Neural progenitor cell (in vitro differentiated cells): ENCODE data around the gene ENO3. TPM values are rescaled to one million over a fixed set of nuclear protein-coding genes. Genes with fewer than 3 reads are reported as not detected.

Experiments
- DNase-seq: peaks from one replicate; pipeline ENCODE4 v3.0.0-alpha.2; 2016; ENCODE audit warnings: low spot score
- H2AFZ ChIP-seq: fragments of 200-600 bp; sonication (generic); replicated peaks from 2 replicates; pipeline ENCODE4 v1.6.1; 2016; ENCODE audit warnings: antibody characterized with exemption
- H3F3A ChIP-seq: fragments of 200-600 bp; sonication (generic); 2 replicates; pipeline ENCODE4 v1.6.1; 2016; ENCODE audit warnings: antibody characterized with exemption, low read depth
- H3K27ac ChIP-seq: fragments of 200-600 bp; sonication (generic); 2 replicates; pipeline ENCODE4 v1.5.1; 2016; ENCODE audit warnings: mild to moderate bottlenecking
- H3K27me3 ChIP-seq: fragments of 200-600 bp; sonication (generic); 2 replicates; pipeline ENCODE4 v1.6.1; 2016; ENCODE audit warnings: mild to moderate bottlenecking, moderate library complexity
- H3K36me3 ChIP-seq: fragments of 200-600 bp; sonication (generic); 2 replicates; pipeline ENCODE4 v1.5.1; 2016
- H3K4me1 ChIP-seq: fragments of 200-600 bp; sonication (generic); 2 replicates; pipeline ENCODE4 v1.6.1; 2016; ENCODE audit warnings: mixed run types
- H3K4me2 ChIP-seq: fragments of 200-600 bp; sonication (generic); 2 replicates; pipeline ENCODE4 v1.6.1; 2016
- H3K4me3 ChIP-seq: fragments of 200-600 bp; sonication (generic); 2 replicates; pipeline ENCODE4 v1.5.1; 2016
- H3K79me2 ChIP-seq: fragments of 200-600 bp; sonication (generic); 2 replicates; pipeline ENCODE4 v1.6.1; 2016; ENCODE audit warnings: low read depth
- H3K9ac ChIP-seq: fragments of 200-600 bp; sonication (generic); 2 replicates; pipeline ENCODE4 v1.6.1; 2016
- H3K9me3 ChIP-seq: fragments of 200-600 bp; sonication (generic); 2 replicates; pipeline ENCODE4 v1.5.1; 2016; ENCODE audit warnings: low read depth
- H4K20me1 ChIP-seq: fragments of 200-600 bp; sonication (generic); 2 replicates; pipeline ENCODE4 v1.6.1; 2016; ENCODE audit warnings: low read depth
- H3K27ac Mint-ChIP-seq: 3 replicates; pipeline ENCODE4 v1.8.0; 2021; ENCODE audit warnings: mixed read lengths
- H3K27me3 Mint-ChIP-seq: 2 replicates; pipeline ENCODE4 v1.8.0; 2022; ENCODE audit warnings: low read depth, mild to moderate bottlenecking, inconsistent platforms, moderate library complexity, mixed read lengths; ENCODE audit not compliant: insufficient read depth
- H3K36me3 Mint-ChIP-seq: 3 replicates; pipeline ENCODE4 v1.8.0; 2021; ENCODE audit warnings: mixed read lengths
- H3K4me1 Mint-ChIP-seq: 3 replicates; pipeline ENCODE4 v1.8.0; 2021; ENCODE audit warnings: mixed read lengths
- H3K4me3 Mint-ChIP-seq: 3 replicates; pipeline ENCODE4 v1.8.0; 2021; ENCODE audit warnings: mild to moderate bottlenecking, moderate library complexity, mixed read lengths
- H3K9me3 Mint-ChIP-seq: 3 replicates; pipeline ENCODE4 v1.8.0; 2020; ENCODE audit warnings: mixed read lengths
- CTCF ChIP-seq: fragments of 200-600 bp; sonication (generic); IDR thresholded peaks from 2 replicates; pipeline ENCODE4 v1.5.1; 2017; ENCODE audit warnings: antibody characterized with exemption, mild to moderate bottlenecking
- EZH2 ChIP-seq: fragments of 200-600 bp; sonication (generic); IDR thresholded peaks from 2 replicates; pipeline ENCODE4 v1.6.1; 2017; ENCODE audit warnings: antibody characterized with exemption, mild to moderate bottlenecking, moderate library complexity
- EZH2phosphoT487 ChIP-seq: fragments of 200-600 bp; sonication (generic); IDR thresholded peaks from 2 replicates; pipeline ENCODE4 v1.6.1; 2017; ENCODE audit warnings: antibody characterized with exemption
- total RNA-seq: library from RNA; depleted of rRNA; stranded (reverse); fragments of >200 nt; gene quantifications from 2 replicates; pipeline ENCODE4 v1.2.3, GENCODE V29; 2015; ENCODE audit warnings: low replicate concordance

ENO3 gene
- total RNA-seq, 1 donor from 2014 or later = 20.8 TPM

GRCh38 chr17:4931963-4932362 is 19.0 kb upstream of the ENO3 start, which contains the start of gene GP1BA:
Gene GP1BA, plus strand, starts transcription at chr17:4932277. Its CDS starts 328 bp downstream, at chr17:4932605.
- no peak for TF ChIP-seq CTCF
- TF ChIP-seq EZH2 = no peak
- TF ChIP-seq EZH2phosphoT487 = no peak
- peak within 1 kb of the TSS; percentile 0 for H3K4me3 Mint-ChIP-seq
- no peaks in the 10 kb centered on the region for H3K36me3 ChIP-seq
- no peak within 1 kb of the TSS for H3K27ac ChIP-seq
- H3K27me3 ChIP-seq = no peaks in the 10 kb centered on the region
- H4K20me1 ChIP-seq = no peaks in the 10 kb centered on the region
- no peaks in the 10 kb centered on the region for H3K9me3 ChIP-seq
- H3K4me1 Mint-ChIP-seq = peaks cover 2% of the 10 kb centered on the region
- H3K9ac ChIP-seq = no peak within 1 kb of the TSS
- peaks cover 22% of the 10 kb centered on the region for H3K36me3 Mint-ChIP-seq
- no peaks in the 10 kb centered on the region for H3K79me2 ChIP-seq
- peaks cover 3% of the 10 kb centered on the region for H3F3A ChIP-seq
- peak within 1 kb of the TSS; percentile 88 for H3K27ac Mint-ChIP-seq
- no peak for DNase-seq
- no peak within 1 kb of the TSS for H3K4me2 ChIP-seq
- H3K4me1 ChIP-seq = no peaks in the 10 kb centered on the region
- H2AFZ ChIP-seq = no peak within 1 kb of the TSS
- H3K4me3 ChIP-seq = no peak within 1 kb of the TSS
- peaks cover 6% of the 10 kb centered on the region for H3K27me3 Mint-ChIP-seq
- no peaks in the 10 kb centered on the region for H3K9me3 Mint-ChIP-seq

GRCh38 chr17:4932756-4933155 is 18.2 kb upstream of the ENO3 start:
- Histone ChIP-seq H3F3A (peaks cover 3% of the 10 kb centered on the region), H4K20me1 (no peaks in the 10 kb centered on the region), H2AFZ (no peak overlapping the region), H3K27ac (no peak overlapping the region), H3K4me1 (no peaks in the 10 kb centered on the region), H3K9ac (no peak overlapping the region), H3K79me2 (peaks cover 6% of the 10 kb centered on the region), H3K4me2 (no peak overlapping the region), H3K9me3 (no peaks in the 10 kb centered on the region), H3K27me3 (no peaks in the 10 kb centered on the region), H3K36me3 (no peaks in the 10 kb centered on the region), H3K4me3 (no peak overlapping the region)
- DNase-seq = no peak
- Mint-ChIP-seq H3K4me1 (peaks cover 2% of the 10 kb centered on the region), H3K36me3 (peaks cover 21% of the 10 kb centered on the region), H3K27ac (peak overlapping the region; percentile 69), H3K4me3 (no peak overlapping the region), H3K27me3 (peaks cover 6% of the 10 kb centered on the region), H3K9me3 (no peaks in the 10 kb centered on the region)
- no peak for TF ChIP-seq EZH2phosphoT487
- TF ChIP-seq EZH2 = no peak
- TF ChIP-seq CTCF = no peak

- peaks cover 3% of the 10 kb centered on the region for H3K4me1 ChIP-seq
- peaks cover 15% of the 10 kb centered on the region for H3K79me2 ChIP-seq
- H3K4me3 Mint-ChIP-seq = no peak overlapping the region
- H3F3A ChIP-seq = peaks cover 3% of the 10 kb centered on the region
- peaks cover 23% of the 10 kb centered on the region for H3K36me3 Mint-ChIP-seq
- no peak overlapping the region for H2AFZ ChIP-seq
- H3K4me2 ChIP-seq = no peak overlapping the region
- DNase-seq = no peak
- H3K9me3 ChIP-seq = no peaks in the 10 kb centered on the region
- no peak overlapping the region for H3K9ac ChIP-seq
- peaks cover 7% of the 10 kb centered on the region for H3K4me1 Mint-ChIP-seq
- no peak overlapping the region for H3K4me3 ChIP-seq
- no peaks in the 10 kb centered on the region for H3K36me3 ChIP-seq
- H3K27me3 Mint-ChIP-seq = peaks cover 6% of the 10 kb centered on the region
- TF ChIP-seq EZH2phosphoT487 (no peak), EZH2 (no peak), CTCF (no peak)
- no peaks in the 10 kb centered on the region for H3K27me3 ChIP-seq
- no peak overlapping the region for H3K27ac Mint-ChIP-seq
- H3K9me3 Mint-ChIP-seq = no peaks in the 10 kb centered on the region
- H3K27ac ChIP-seq = no peak overlapping the region
- H4K20me1 ChIP-seq = no peaks in the 10 kb centered on the region
These were observed 17.3 kb upstream of the ENO3 start for GRCh38 chr17:4933646-4934045.
